Smooth muscle cell of the brain vasculature (primary cell): ENCODE measurements around the gene SURF1.
A peak's percentile ranks its signal among the peaks of the same experiment; 100 is the strongest.
"Not testable (repeated sequence)": the region's sequence is repeated elsewhere in the genome, so short reads cannot be mapped to it uniquely, and the experiment has no call there.

Experiments
- DNase-seq: peaks from one replicate; pipeline ENCODE4 v3.0.0-alpha.2; 2012; ENCODE audit warnings: low read depth, low spot score

The SURF1 gene

GRCh38 chr9:133345596-133345995, 10.7 kb downstream of the SURF1 start:
- DNase-seq, result no peak

- no peak for DNase-seq
Measured at GRCh38 chr9:133344979-133345378, 11.3 kb downstream of the SURF1 start.

- no peak for DNase-seq
Measured at GRCh38 chr9:133344071-133344470, 12.2 kb downstream of the SURF1 start.

GRCh38 chr9:133342570-133342969, 13.7 kb downstream of the SURF1 start:
- no peak for DNase-seq

GRCh38 chr9:133342069-133342406, 14.2 kb downstream of the SURF1 start:
- DNase-seq, result no peak

GRCh38 chr9:133341369-133342068, 14.8 kb downstream of the SURF1 start:
- no peak for DNase-seq

GRCh38 chr9:133340916-133341315, 15.4 kb downstream of the SURF1 start:
- DNase-seq, result no peak

- no peak for DNase-seq
Measured at GRCh38 chr9:133340256-133340655, 16.0 kb downstream of the SURF1 start.

- DNase-seq, result no peak
Measured at GRCh38 chr9:133339641-133340040, 16.6 kb downstream of the SURF1 start.

GRCh38 chr9:133335924-133336811, 20.1 kb downstream of the SURF1 start, which contains the start of gene SURF6:
Gene SURF6, minus strand, starts transcription at chr9:133336188. Its CDS starts 56 bp downstream, at chr9:133336132.
- DNase-seq, result peak; percentile 52

- DNase-seq, result not testable (repeated sequence)
Measured at GRCh38 chr9:133334888-133335287, 21.4 kb downstream of the SURF1 start.

GRCh38 chr9:133334161-133334560, 22.1 kb downstream of the SURF1 start:
- DNase-seq, result no peak

GRCh38 chr9:133333566-133333965, 22.7 kb downstream of the SURF1 start:
- no peak for DNase-seq

GRCh38 chr9:133333011-133333410, 23.3 kb downstream of the SURF1 start:
- DNase-seq, result no peak

GRCh38 chr9:133332381-133332730, 23.9 kb downstream of the SURF1 start:
- no peak for DNase-seq

GRCh38 chr9:133331641-133332380, 24.5 kb downstream of the SURF1 start:
- DNase-seq, result no peak

- no peak for DNase-seq
Measured at GRCh38 chr9:133331221-133331620, 25.1 kb downstream of the SURF1 start.

GRCh38 chr9:133329306-133330156, 26.8 kb downstream of the SURF1 start:
- not testable (repeated sequence) for DNase-seq

GRCh38 chr9:133327834-133328484, 28.3 kb downstream of the SURF1 start:
- no peak for DNase-seq

GRCh38 chr9:133327021-133327420, 29.3 kb downstream of the SURF1 start:
- not testable (repeated sequence) for DNase-seq
